Naive B cell (primary cell): ENCODE measurements around the gene EIF3I. TPM values are rescaled to one million over a fixed set of nuclear protein-coding genes. Genes with fewer than 3 reads are reported as not detected.
A peak's percentile ranks its signal among the peaks of the same experiment; 100 is the strongest.

Experiments used
- ATAC-seq, 2 donors: fragments of 150-1000 bp; cut with Tn5 transposase; 2 replicates each; pipeline ENCODE4 v1.10.0; 2021; ENCODE audit warnings: low read depth in 2 of 2, mild to moderate bottlenecking in 2 of 2, moderate library complexity in 2 of 2
- DNase-seq: peaks from one replicate; pipeline ENCODE4 v3.0.0; 2022
- H3K27ac Mint-ChIP-seq, 6 donors: one replicate each; pipeline ENCODE4 v1.8.0; 2020 to 2022; ENCODE audit warnings: mild to moderate bottlenecking in 6 of 6, mixed read lengths in 6 of 6, moderate library complexity in 5 of 6, inconsistent platforms in 2 of 6
- H3K27me3 Mint-ChIP-seq, 3 donors: one replicate each; pipeline ENCODE4 v1.8.0; 2021 to 2022; ENCODE audit warnings: mixed read lengths in 3 of 3, mild to moderate bottlenecking in 1 of 3
- H3K36me3 Mint-ChIP-seq, 2 donors: one replicate each; pipeline ENCODE4 v1.8.0; 2020 to 2022; ENCODE audit warnings: mixed read lengths in 2 of 2, inconsistent platforms in 1 of 2, mild to moderate bottlenecking in 1 of 2
- H3K4me1 Mint-ChIP-seq, 3 donors: one replicate each; pipeline ENCODE4 v1.8.0; 2020 to 2022; ENCODE audit warnings: mixed read lengths in 3 of 3, inconsistent platforms in 1 of 3, mild to moderate bottlenecking in 1 of 3, moderate library complexity in 1 of 3
- H3K4me3 Mint-ChIP-seq, 8 donors: one replicate each; pipeline ENCODE4 v1.8.0; 2020 to 2022; ENCODE audit warnings: mild to moderate bottlenecking in 8 of 8, mixed read lengths in 8 of 8, moderate library complexity in 8 of 8, inconsistent platforms in 2 of 8
- H3K9me3 Mint-ChIP-seq, 7 donors: one replicate each; pipeline ENCODE4 v1.8.0; 2020 to 2022; ENCODE audit warnings: mixed read lengths in 7 of 7, mild to moderate bottlenecking in 5 of 7, inconsistent platforms in 2 of 7, moderate library complexity in 1 of 7
- polyA plus RNA-seq, 6 donors: library from polyadenylated mRNA; unstranded; fragments of 300-500 nt; fragmentation: Illumina TruSeq; gene quantifications; one replicate each; pipeline ENCODE4 v1.2.3, GENCODE V29; 2021; ENCODE audit warnings: low read depth in 6 of 6

EIF3I gene
- polyA plus RNA-seq, 6 donors from 2014 or later, result 152 to 251 (median 180) TPM

GRCh38 chr1:32201011-32201855 is 21.0 kb upstream of the EIF3I start:
- Mint-ChIP-seq H3K36me3 (no peaks in the 10 kb centered on the region), H3K4me3 (peak overlapping the region; percentile 83 to 97 (median 90)), H3K4me1 (peaks cover 36 to 57% (median 54%) of the 10 kb centered on the region in 3 donors), H3K27ac (peak overlapping the region; percentile 88 to 98 (median 96)), H3K9me3 (no peaks in the 10 kb centered on the region), H3K27me3 (no peaks in the 10 kb centered on the region)
- peak; percentile 72 for DNase-seq
- peak; percentile 73 to 76 for ATAC-seq

DNA sequence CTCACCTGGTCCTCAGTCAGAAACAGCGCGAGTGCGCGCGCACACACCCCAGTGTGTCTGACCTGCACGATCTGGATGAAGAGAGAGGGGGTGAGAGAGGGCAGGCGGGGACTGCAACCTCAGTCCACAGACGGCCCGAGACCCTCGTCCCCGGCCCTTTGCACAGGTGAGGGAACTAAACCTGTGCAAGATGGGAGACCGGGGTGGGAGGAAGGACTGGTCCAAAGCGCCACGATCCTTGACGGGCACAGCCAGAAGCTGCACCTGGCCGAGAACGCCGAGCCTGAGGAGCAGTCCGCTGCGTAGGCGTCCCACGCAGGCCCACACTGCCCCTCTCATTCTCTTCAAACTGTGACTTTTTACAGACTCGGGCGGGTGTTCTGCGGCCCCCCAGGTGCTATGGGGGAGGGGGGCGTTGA is 17.3 kb upstream of the EIF3I start:
- DNase-seq (no peak), ATAC-seq (no peak)
- no peaks in the 10 kb centered on the region for H3K36me3 Mint-ChIP-seq
- H3K4me1 Mint-ChIP-seq, result peaks cover 48 to 83% (median 79%) of the 10 kb centered on the region in 3 donors
- no peaks in the 10 kb centered on the region for H3K27me3 Mint-ChIP-seq
- H3K9me3 Mint-ChIP-seq, result no peaks in the 10 kb centered on the region
- peak overlapping the region in 7 of 8 donors; percentile 87 to 93 (median 90) for H3K4me3 Mint-ChIP-seq
- peak overlapping the region in 4 of 6 donors; percentile 68 to 97 (median 94) for H3K27ac Mint-ChIP-seq

- no peaks in the 10 kb centered on the region for H3K27me3 Mint-ChIP-seq
- ATAC-seq, result peak; percentile 62 to 66
- H3K4me1 Mint-ChIP-seq, result peaks cover 43 to 77% (median 71%) of the 10 kb centered on the region in 3 donors
- H3K9me3 Mint-ChIP-seq, result no peaks in the 10 kb centered on the region
- peak within 1 kb of the TSS; percentile 83 to 97 (median 92) for H3K27ac Mint-ChIP-seq
- H3K36me3 Mint-ChIP-seq, result no peaks in the 10 kb centered on the region
- H3K4me3 Mint-ChIP-seq, result peak within 1 kb of the TSS; percentile 87 to 93 (median 90)
- peak; percentile 84 for DNase-seq
Observed at GRCh38 chr1:32205401-32206370, 16.5 kb upstream of the EIF3I start, which contains the start of gene IQCC. IQCC (plus strand) TSS chr1:32205671; CDS start chr1:32205682, 11 bp downstream.

- DNase-seq, result peak; percentile 39
- H3K4me1 Mint-ChIP-seq, result peaks cover 28 to 61% (median 55%) of the 10 kb centered on the region in 3 donors
- H3K27ac Mint-ChIP-seq, result peak overlapping the region; percentile 42 to 97 (median 72)
Observed at GRCh38 chr1:32208469-32208868, 13.7 kb upstream of the EIF3I start.

DNA sequence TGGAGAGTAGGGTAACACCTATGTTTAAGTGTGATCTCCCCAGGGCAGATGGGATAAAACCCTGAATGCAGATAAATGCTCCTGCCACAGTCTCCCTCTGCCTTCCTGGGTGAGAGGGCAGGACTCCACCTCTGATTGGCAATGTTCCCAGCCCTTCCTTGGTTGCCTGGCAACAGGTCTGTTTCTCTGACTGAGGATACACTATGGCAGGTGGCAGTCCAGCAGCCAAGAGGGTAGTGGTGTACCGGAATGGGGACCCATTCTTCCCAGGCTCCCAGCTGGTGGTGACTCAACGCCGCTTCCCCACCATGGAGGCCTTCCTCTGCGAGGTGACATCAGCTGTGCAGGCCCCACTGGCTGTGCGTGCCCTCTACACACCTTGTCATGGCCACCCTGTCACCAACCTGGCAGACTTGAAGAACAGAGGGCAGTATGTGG is 13.3 kb upstream of the EIF3I start, which contains the start of gene DCDC2B:
Gene DCDC2B (plus strand): TSS at position 199 of the 438 bp plus-strand sequence. CDS start 5 bp downstream, at position 204.
- H3K27ac Mint-ChIP-seq, result peak within 1 kb of the TSS; percentile 42 to 97 (median 72)
- peak in 1 of 2 donors; percentile 4 for ATAC-seq
- H3K4me3 Mint-ChIP-seq, result peak within 1 kb of the TSS; percentile 12 to 72 (median 36)
- DNase-seq, result no peak
- H3K27me3 Mint-ChIP-seq, result no peaks in the 10 kb centered on the region
- no peaks in the 10 kb centered on the region for H3K36me3 Mint-ChIP-seq
- peaks cover 26 to 59% (median 52%) of the 10 kb centered on the region in 3 donors for H3K4me1 Mint-ChIP-seq
- H3K9me3 Mint-ChIP-seq, result no peaks in the 10 kb centered on the region

More at GRCh38 chr1:32208469-32208868, 13.7 kb upstream of the EIF3I start:
- peak overlapping the region in 7 of 8 donors; percentile 9 to 72 (median 20) for H3K4me3 Mint-ChIP-seq
- H3K36me3 Mint-ChIP-seq, result no peaks in the 10 kb centered on the region
- peak; percentile 52 to 54 for ATAC-seq
- H3K9me3 Mint-ChIP-seq, result no peaks in the 10 kb centered on the region
- no peaks in the 10 kb centered on the region for H3K27me3 Mint-ChIP-seq

- peak; percentile 38 for DNase-seq
- peak; percentile 76 to 90 for ATAC-seq
- Mint-ChIP-seq H3K27ac (peak overlapping the region in 1 of 6 donors; percentile 19), H3K36me3 (no peaks in the 10 kb centered on the region), H3K4me1 (peaks cover 9 to 19% (median 14%) of the 10 kb centered on the region in 3 donors), H3K4me3 (no peak overlapping the region), H3K9me3 (no peaks in the 10 kb centered on the region), H3K27me3 (no peaks in the 10 kb centered on the region)
Observed at GRCh38 chr1:32215629-32216480, 6.4 kb upstream of the EIF3I start.

DNA sequence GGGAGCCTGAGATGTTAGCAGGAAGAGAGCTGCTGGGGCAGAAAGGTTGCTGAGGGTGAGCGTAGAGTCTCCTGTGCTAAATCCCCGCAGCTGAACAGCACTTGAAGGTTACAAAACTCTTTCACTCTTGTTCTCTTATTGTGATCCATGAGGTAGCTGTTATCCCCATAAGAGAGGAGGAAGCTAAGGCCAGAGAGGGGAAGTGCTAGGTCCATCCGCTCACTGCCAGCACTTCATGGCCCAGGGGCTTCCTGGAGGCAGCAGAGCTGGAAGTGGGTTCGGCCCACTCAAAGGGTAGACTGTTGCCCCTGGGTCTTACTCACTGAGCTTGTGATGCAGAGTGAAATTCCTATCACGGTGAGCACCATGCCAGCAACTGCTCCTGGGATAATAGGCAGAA is 5.6 kb upstream of the EIF3I start:
- Mint-ChIP-seq H3K27me3 (no peaks in the 10 kb centered on the region), H3K36me3 (no peaks in the 10 kb centered on the region), H3K9me3 (no peaks in the 10 kb centered on the region), H3K4me1 (peaks cover 15 to 26% (median 21%) of the 10 kb centered on the region in 3 donors), H3K4me3 (peak overlapping the region in 1 of 8 donors; percentile 21), H3K27ac (no peak overlapping the region)
- DNase-seq (no peak), ATAC-seq (no peak)

- DNase-seq (no peak), ATAC-seq (no peak)
- no peaks in the 10 kb centered on the region for H3K36me3 Mint-ChIP-seq
- H3K4me3 Mint-ChIP-seq, result peak overlapping the region in 1 of 8 donors; percentile 99
- H3K9me3 Mint-ChIP-seq, result no peaks in the 10 kb centered on the region
- H3K4me1 Mint-ChIP-seq, result peaks cover 27 to 45% (median 45%) of the 10 kb centered on the region in 3 donors
- peak overlapping the region in 3 of 6 donors; percentile 30 to 82 (median 49) for H3K27ac Mint-ChIP-seq
- H3K27me3 Mint-ChIP-seq, result no peaks in the 10 kb centered on the region
Observed at GRCh38 chr1:32219022-32219421, 3.2 kb upstream of the EIF3I start.

GRCh38 chr1:32220746-32221580 is 1.2 kb upstream of the EIF3I start:
- Mint-ChIP-seq H3K27ac (peak overlapping the region in 5 of 6 donors; percentile 85 to 99 (median 97)), H3K36me3 (peaks cover 0 to 4% of the 10 kb centered on the region in 2 donors), H3K9me3 (no peaks in the 10 kb centered on the region), H3K4me3 (peak overlapping the region; percentile 93 to 99 (median 98)), H3K27me3 (no peaks in the 10 kb centered on the region), H3K4me1 (peaks cover 29 to 54% (median 39%) of the 10 kb centered on the region in 3 donors)
- ATAC-seq (peak; percentile 41 to 43), DNase-seq (no peak)

DNA sequence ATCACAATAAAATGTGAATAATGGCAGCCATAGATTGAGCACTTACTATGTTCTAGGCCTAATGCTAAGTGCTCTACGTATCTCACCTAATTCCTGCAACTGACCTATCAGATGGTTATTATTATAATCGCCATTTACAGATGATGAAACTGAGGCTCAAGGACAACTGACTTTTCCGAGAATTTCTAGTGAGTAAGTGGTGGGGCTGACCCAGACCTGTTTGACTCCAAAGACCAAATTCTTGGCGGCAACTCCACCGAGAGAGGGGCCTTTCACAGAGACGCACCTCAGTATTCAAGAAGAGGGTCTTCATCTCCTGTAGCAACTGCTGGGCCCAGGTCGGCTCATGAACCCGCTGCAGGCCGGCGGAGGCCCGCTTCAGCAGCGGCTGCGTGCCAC is 627 bp upstream of the EIF3I start:
- H3K36me3 Mint-ChIP-seq, result peaks cover 0 to 4% of the 10 kb centered on the region in 2 donors
- DNase-seq (no peak), ATAC-seq (no peak)
- H3K4me3 Mint-ChIP-seq, result peak overlapping the region; percentile 93 to 99 (median 98)
- H3K9me3 Mint-ChIP-seq, result no peaks in the 10 kb centered on the region
- H3K4me1 Mint-ChIP-seq, result peaks cover 29 to 54% (median 39%) of the 10 kb centered on the region in 3 donors
- H3K27me3 Mint-ChIP-seq, result no peaks in the 10 kb centered on the region
- H3K27ac Mint-ChIP-seq, result peak overlapping the region in 5 of 6 donors; percentile 52 to 99 (median 99)

GRCh38 chr1:32223683-32224082 is 1.5 kb downstream of the EIF3I start:
- H3K4me3 Mint-ChIP-seq, result peak overlapping the region; percentile 60 to 99 (median 98)
- ATAC-seq (no peak), DNase-seq (no peak)
- H3K36me3 Mint-ChIP-seq, result peaks cover 4 to 12% of the 10 kb centered on the region in 2 donors
- H3K27me3 Mint-ChIP-seq, result no peaks in the 10 kb centered on the region
- peaks cover 34 to 55% (median 47%) of the 10 kb centered on the region in 3 donors for H3K4me1 Mint-ChIP-seq
- peak overlapping the region; percentile 54 to 99 (median 85) for H3K27ac Mint-ChIP-seq
- H3K9me3 Mint-ChIP-seq, result no peaks in the 10 kb centered on the region
